ENCODE measurements around the gene A2ML1. TPM values are rescaled to one million over a fixed set of nuclear protein-coding genes. Genes with fewer than 3 reads are reported as not detected.
A peak's percentile ranks its signal among the peaks of the same experiment; 100 is the strongest.

A2ML1 gene
- total RNA-seq, 2 donors from 2014 or later: not detected

GRCh38 chr12:8821591-8821990 is 830 bp upstream of the A2ML1 start:
- DNase-seq: no peak
- no peak overlapping the region for H3K27ac ChIP-seq
- intact Hi-C loops (cut with DNase I): no loop called here
- H3K36me3 ChIP-seq (replicated peaks in 1 of 2; ENCODE audit: insufficient read depth in 1 of 2, low read depth in 2 of 2): no peaks in the 10 kb centered on the region
- H3K4me1 ChIP-seq: no peaks in the 10 kb centered on the region
- no peak overlapping the region for H3K4me3 ChIP-seq
- no peak for ATAC-seq
- no peaks in the 10 kb centered on the region for H3K27me3 ChIP-seq
- H3K9me3 ChIP-seq: no peaks in the 10 kb centered on the region
- 76 to 81% methylated on average over 3 of the region's 3 CpGs for WGBS, 2 donors
- TF ChIP-seq CTCF (IDR thresholded peaks at IDR 0.05) (no peak), POLR2A (IDR thresholded peaks at IDR 0.05) (no peak)

GRCh38 chr12:8823565-8824300 is 1.3 kb downstream of the A2ML1 start:
- ATAC-seq: no peak
- Histone ChIP-seq H3K27me3 (no peaks in the 10 kb centered on the region), H3K27ac (no peak overlapping the region)

GRCh38 chr12:8827551-8828256 is 5.3 kb downstream of the A2ML1 start:
- Histone ChIP-seq H3K4me3 (no peak overlapping the region), H3K36me3 (replicated peaks in 1 of 2; ENCODE audit: insufficient read depth in 1 of 2, low read depth in 2 of 2) (no peaks in the 10 kb centered on the region), H3K9me3 (no peaks in the 10 kb centered on the region), H3K27ac (no peak overlapping the region), H3K27me3 (no peaks in the 10 kb centered on the region), H3K4me1 (no peaks in the 10 kb centered on the region)
- WGBS, 2 donors: 70 to 88% methylated on average over 4 of the region's 4 CpGs
- ATAC-seq: no peak
- DNase-seq: no peak
- intact Hi-C loops (cut with DNase I): no loop called here
- no peak for TF ChIP-seq CTCF (IDR thresholded peaks at IDR 0.05)
- TF ChIP-seq POLR2A (IDR thresholded peaks at IDR 0.05): no peak

More at GRCh38 chr12:8823565-8824300, 1.3 kb downstream of the A2ML1 start:
- intact Hi-C loops (cut with DNase I): no loop called here
- peak in 3 of 4 donors; percentile 3 to 15 (median 14) for DNase-seq
- 32 to 37% methylated on average over 8 of the region's 8 CpGs for WGBS, 2 donors
- TF ChIP-seq POLR2A (IDR thresholded peaks at IDR 0.05) (no peak), CTCF (IDR thresholded peaks at IDR 0.05) (peak in 6 of 7 experiments; percentile 17 to 62 (median 44))
- Histone ChIP-seq H3K9me3 (no peaks in the 10 kb centered on the region), H3K4me1 (no peaks in the 10 kb centered on the region), H3K4me3 (no peak overlapping the region), H3K36me3 (replicated peaks in 1 of 2; ENCODE audit: insufficient read depth in 1 of 2, low read depth in 2 of 2) (no peaks in the 10 kb centered on the region)

- Histone ChIP-seq H3K27me3 (no peaks in the 10 kb centered on the region), H3K9me3 (no peaks in the 10 kb centered on the region), H3K4me1 (no peaks in the 10 kb centered on the region), H3K36me3 (replicated peaks in 1 of 2; ENCODE audit: insufficient read depth in 1 of 2, low read depth in 2 of 2) (no peaks in the 10 kb centered on the region), H3K4me3 (no peak overlapping the region), H3K27ac (no peak overlapping the region)
- DNase-seq (no peak), ATAC-seq (no peak)
- intact Hi-C loops (cut with DNase I): no loop called here
- WGBS, 2 donors: 65 to 70% methylated on average over 9 of the region's 9 CpGs
- TF ChIP-seq POLR2A (IDR thresholded peaks at IDR 0.05) (no peak), CTCF (IDR thresholded peaks at IDR 0.05) (no peak)
Observed at GRCh38 chr12:8828257-8829124, 6.1 kb downstream of the A2ML1 start.

All from body of pancreas (tissue), 4 donors.